GM18526 (cell line): Measurements from ENCODE around the gene TRIM14.

Source experiments
- POLR2A ChIP-seq: IDR thresholded peaks from 3 replicates; pipeline ENCODE4 v1.6.1; 2011; ENCODE audit not compliant: insufficient read length; ENCODE audit errors: extremely low read depth

TRIM14 gene, protein sequence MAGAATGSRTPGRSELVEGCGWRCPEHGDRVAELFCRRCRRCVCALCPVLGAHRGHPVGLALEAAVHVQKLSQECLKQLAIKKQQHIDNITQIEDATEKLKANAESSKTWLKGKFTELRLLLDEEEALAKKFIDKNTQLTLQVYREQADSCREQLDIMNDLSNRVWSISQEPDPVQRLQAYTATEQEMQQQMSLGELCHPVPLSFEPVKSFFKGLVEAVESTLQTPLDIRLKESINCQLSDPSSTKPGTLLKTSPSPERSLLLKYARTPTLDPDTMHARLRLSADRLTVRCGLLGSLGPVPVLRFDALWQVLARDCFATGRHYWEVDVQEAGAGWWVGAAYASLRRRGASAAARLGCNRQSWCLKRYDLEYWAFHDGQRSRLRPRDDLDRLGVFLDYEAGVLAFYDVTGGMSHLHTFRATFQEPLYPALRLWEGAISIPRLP

DNA sequence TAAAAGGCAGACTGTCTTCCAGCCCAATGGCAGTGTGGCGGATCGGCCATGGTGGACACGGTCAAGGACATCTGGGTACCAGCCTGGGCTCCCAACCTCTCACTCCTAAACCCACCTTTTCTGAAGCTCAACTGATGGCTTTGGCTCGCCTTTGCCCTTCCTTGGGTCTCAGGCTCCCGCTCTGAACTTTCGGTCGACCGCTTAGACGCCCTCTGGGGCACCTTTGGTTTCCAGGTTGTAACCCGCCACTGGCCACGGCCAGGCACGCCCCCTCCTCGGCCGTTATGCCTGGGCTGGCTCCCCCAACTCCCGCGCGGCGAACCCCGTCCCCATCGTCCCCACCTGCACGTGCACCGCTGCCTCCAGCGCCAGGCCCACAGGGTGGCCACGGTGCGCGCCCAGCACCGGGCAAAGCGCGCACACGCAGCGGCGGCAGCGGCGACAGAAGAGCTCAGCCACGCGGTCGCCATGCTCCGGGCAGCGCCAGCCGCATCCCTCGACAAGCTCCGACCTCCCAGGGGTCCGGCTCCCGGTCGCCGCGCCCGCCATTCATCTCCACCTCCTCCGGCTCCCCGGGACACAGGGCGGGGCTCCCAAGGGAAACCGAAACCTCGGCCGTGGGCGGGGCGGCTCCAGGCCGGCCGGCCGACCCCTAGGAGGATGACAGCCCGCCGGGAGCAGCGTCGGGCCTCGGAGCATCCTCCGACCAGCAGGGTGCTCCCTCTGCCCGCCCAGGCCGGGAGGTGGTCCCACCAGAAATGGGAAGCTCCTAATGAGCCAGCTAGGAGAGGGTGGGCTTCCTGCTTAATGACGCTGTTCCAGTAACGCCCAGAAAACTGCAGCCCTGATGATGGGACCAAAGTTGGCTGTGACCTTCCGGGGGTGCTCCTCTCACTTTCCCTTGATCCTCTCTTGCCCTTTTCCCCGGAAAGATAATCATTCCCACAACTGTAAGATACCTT, at the start of gene TRIM14:
TRIM14 (minus strand) TSS at position 583 of the 962 bp plus-strand sequence; CDS start at position 549, 34 bp downstream.
- TF ChIP-seq POLR2A = peak; percentile 57

DNA sequence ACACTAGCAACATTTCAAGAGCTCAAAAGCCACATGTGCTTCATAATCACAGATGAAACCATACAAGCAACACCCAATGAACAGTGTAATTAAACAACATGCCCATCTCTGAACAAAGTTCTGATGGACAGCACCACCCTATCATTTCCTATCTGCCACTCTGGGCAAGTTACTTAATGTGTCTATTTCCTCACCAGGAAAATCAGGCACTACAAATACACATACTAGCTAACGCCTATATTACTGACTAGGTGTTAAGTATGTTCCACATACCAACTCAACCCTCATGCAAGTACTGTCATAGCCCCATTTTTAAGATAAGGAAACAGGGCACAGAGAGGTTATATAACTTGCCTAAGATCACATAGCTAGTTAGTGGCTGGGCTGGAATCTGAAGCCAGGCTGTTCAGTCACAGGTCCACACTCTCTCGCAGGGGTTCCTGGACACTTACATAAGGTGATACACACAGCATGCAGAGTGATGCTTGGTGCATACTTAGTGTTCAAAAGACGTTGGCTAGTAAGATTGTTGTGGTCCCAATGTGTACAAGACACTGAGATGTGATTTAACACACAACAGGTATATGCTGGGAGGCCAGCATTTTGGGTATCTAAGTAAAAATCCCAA, 49.2 kb upstream of the TRIM14 start:
- no peak for TF ChIP-seq POLR2A

DNA sequence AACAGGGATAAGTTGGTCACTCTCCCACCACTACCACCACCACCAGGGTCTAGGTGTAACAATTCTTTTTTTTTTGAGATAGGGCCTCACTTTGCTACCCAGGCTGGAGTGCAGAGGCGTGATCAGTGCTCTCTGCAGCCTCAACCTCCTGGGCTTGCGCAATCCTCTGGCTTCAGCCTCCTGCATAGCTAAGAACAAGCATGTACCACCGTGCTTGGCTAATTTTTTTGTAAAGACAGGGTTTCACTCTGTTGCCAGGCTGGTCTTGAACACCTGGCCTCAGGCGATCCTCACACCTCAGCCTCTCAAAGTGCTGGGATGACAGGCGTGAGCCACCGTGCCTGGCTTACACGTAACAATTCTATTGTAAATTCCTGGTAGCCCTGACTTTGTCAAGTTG, 45.9 kb upstream of the TRIM14 start:
- no peak for TF ChIP-seq POLR2A

DNA sequence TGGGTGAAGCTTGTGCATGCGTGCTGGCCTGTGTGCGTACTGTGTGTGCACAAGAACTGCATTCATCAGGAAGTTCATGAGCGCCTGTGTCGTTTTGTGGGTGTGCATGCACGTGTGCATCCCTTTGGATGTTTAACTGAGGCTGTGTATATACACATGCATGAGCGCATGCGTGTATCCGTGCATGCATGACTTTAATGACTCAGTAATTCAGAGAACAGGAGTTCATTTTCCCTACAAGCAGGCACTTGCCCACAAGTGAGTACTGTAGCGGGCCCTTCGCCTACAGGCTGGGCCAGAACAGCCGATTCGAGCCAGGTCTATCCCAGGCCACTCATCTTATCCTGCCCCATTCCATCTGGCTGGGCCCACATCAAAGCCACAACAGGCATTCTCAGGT, 43.6 kb upstream of the TRIM14 start:
- no peak for TF ChIP-seq POLR2A

DNA sequence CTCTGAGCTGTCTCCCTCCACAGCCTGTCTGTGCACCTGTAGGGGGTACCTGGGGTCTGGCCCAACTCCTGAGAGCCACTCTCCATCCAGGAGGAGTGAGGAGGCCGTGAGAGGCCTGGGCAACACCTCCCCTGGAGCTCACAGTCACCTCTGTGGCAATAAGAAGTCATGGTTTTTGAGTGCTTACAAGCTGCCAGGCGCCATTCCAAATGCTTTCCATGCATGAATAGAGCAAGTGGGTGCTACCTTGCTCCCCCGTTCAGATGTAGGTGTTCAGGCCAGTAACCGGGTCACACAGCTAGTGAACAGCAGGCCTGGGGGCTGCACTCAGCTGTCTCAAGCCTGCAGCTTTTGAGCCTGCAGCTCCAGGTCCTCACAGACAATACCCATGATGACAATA, 42.8 kb upstream of the TRIM14 start:
- TF ChIP-seq POLR2A = no peak

DNA sequence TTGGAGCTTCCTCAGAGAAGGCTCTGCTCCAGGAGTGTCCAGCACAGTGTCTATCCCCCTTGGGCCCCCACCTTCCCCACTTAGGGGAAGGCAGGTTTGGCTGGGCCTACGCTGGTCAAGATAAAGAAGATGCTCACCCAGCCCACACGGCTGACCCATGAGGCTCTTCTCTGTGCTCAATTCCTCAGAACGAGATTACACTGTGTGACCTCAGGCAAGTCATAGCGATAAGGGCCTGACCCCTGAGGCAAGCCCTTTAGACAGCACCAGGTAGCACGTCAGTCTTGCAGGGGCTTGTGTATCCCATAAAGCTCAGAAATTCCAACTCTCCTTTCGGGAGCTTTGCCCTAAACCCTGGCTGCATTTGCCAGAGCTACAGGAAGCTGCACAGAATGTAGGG, 40.8 kb upstream of the TRIM14 start:
- TF ChIP-seq POLR2A = no peak

DNA sequence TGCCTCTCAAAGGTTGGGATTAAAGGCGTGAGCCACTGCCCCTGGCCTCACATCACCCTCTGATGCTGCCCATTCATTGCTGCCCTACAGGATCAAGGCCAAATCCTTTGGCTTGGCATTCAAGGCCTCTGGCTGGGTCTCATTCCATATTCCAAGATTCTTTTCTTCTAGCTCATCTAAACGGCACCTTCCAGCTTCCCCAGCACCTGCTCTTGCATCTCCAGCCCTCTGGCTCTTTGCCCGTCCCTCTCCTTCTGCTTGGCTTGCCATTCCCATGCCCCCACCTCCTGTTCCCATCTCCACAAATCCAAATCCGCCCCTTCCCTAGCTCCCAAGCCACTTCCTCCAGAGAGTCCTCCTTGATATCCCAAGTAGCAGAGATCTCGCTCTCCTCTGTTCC, 40.3 kb upstream of the TRIM14 start:
- TF ChIP-seq POLR2A = no peak

DNA sequence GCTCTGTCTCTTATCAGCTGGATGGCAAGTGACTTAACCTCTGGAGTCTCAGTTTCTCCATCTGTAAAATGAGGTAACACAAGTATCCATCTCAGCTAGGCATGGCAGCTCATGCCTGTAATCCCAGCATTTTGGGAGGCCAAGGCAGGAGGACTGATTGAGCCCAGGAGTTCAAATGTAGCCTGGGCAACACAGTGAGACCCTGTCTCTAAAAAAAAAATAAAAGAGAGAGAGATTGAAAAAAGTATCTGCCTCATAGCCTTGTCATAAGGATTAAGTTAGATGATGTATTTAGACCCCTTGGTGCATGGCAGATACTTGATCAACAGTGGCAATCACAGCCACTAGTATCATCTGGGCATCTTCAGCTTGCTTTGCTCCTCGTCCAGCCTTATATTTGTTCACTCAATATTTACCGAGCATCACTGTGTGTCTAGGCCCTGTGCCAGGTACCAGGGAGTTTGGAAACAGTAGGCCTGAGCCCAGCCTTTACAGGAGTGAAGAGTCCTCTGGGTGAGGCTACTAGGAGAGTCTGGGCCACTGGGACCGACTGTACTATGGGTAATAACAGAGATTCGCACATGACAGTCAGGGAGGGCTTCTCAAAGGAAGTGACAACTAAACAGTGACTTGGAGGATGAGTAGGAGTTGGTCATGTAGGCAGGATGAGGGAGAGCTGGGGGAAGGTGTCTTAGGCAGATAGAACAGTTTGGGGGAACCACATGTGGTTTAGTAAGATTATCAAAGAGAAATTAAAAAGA, 39.2 kb upstream of the TRIM14 start:
- TF ChIP-seq POLR2A = no peak

DNA sequence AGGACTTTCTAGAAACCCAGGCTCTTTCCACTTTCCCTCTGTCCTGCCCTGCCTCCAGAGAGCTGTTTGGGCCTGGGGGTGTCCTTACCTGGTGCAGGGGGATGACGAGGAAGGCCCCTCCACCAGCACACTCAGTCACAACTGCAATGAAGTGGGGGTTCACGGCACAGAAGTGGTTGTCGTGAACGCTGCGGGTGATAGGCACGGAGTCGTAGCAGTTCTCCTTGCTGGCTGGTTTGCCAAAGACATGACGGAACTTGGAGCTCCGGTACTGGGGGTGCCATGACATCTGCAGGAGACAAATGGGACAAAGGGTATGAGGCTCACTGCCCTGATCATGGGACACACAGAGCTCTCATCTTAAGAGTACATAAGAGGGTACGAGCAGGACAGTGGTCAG, 38.4 kb upstream of the TRIM14 start:
- no peak for TF ChIP-seq POLR2A

DNA sequence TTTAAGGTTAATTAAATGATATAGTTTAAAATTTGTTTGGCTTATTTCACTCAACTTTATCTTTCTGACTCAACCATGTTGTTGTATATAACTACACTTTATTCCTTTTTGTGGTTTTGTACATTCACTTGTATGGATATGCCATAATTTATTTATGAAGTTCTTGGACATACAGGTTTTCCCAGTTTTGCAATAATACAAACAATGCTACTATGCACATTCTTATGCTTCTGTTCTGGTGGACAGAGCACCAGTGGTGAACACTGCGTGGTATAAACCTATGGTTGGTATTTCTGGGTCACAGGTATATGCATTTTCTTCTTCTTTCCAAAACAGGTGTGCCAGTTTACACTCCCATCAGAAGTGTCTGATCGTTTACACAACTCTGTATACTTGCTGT, 35.7 kb upstream of the TRIM14 start:
- no peak for TF ChIP-seq POLR2A

DNA sequence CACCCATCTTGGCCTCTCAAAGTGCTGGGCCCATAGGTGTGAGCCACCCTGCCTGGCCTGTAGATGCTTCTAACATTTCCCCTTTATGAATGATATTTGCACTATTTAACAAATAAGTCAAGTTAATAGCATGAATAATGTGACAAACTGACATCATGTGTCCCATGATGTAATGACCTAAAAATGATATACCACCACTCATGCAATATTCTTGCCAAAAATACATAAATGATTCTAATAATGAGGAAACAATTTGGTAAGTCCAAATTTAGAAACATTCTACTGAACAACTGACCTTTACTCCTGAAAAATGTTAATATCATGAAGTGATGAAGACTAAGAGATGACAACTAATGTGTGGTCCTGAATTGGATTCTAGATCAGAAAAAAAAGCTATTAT, 33.5 kb upstream of the TRIM14 start:
- no peak for TF ChIP-seq POLR2A

DNA sequence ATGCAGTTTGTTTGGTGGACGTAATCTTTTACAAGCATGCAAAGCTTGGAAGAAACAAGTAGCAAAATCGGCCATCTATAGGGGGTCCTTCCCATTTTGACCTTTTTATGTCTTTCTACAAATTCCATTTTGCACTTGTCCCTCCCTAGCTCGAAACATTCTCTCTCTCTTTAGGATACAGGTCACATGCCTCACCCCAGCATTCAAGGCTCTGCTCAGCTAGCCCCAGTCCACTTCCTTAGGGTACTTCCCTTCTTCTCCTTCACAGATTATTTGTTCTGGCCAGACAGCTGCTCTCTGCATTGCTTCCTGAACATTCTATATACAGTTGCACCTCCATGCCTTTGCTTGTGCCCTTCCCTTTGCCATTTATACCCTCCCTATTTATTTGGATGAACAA, 31.7 kb upstream of the TRIM14 start:
- no peak for TF ChIP-seq POLR2A

DNA sequence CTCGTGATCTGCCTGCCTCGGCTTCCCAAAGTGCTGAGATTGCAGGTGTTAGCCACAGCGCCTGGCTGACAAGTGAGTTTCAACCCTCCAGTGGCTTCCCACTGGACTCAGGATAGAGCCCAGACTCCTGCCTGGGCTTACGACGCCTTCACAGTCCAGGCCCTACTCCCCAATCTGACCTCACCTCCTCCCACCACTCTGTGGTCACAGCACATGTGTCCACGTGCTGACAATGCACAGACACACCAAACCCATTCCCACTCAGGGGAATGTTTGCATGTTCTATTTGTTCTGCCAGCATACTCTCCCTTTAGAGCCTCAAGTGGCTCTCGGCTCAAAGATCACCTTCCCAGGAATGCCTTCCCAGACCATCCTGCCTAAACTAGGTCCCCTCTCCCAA, 31.1 kb upstream of the TRIM14 start:
- TF ChIP-seq POLR2A = no peak

DNA sequence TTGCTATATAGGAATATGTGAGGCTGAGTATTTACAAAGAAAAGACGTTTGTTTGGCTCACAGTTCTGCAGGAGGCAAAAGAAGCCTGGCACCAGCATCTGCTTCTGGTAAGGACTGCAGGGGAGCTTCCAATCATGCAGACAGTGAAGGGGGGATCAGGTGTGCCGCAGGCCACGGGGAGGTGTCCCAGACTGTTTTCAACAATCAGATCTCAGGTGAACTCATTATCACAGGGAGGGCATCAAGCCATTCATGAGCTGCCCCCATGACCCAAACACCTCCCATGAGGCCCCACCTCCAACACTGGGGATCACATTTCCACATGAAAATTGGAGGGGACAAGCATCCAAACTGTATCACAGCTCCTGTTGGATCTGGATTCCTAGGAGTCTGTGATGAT, 30.4 kb upstream of the TRIM14 start:
- TF ChIP-seq POLR2A = no peak

DNA sequence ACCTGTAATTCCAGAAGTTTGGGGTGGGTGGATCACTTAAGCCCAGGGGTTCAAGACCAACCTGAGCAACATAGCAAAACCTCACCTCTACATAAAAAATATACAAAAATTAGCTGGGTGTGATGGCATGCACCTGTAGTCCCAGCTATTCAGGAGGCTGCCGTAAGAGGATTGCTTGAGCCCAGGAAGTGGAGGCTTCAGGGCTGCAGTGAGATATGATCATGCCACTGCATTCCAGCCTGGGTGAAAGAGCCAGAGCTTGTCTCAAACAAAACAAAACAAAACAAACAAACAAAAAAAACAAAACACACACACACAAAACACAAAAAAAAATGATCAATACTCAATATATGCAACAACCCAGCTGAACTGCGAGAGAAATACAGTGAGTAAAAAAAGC, 29.5 kb upstream of the TRIM14 start:
- no peak for TF ChIP-seq POLR2A
